Stimulated activated CD8-positive, alpha-beta memory T cell treated with anti-CD3 and anti-CD28 coated beads, Interleukin-4, amount 100 ng/mL, for 4 hours (primary cell): ENCODE data around the gene NKAPL.

ENCODE experiments used
- DNase-seq, 2 donors: peaks; one replicate each; pipeline ENCODE4 v3.0.0-alpha.2; 2020; ENCODE audit warnings: low read depth in 2 of 2, low spot score in 1 of 2

Gene NKAPL

GRCh38 chr6:28245206-28245941 lies 13.7 kb upstream of the NKAPL start:
- DNase-seq, result no peak

- no peak for DNase-seq
Observed at GRCh38 chr6:28248916-28249315, 10.2 kb upstream of the NKAPL start.

GRCh38 chr6:28250747-28251146 lies 8.3 kb upstream of the NKAPL start:
- no peak for DNase-seq

GRCh38 chr6:28251661-28252008 lies 7.5 kb upstream of the NKAPL start:
- no peak for DNase-seq

GRCh38 chr6:28252009-28252975 lies 6.8 kb upstream of the NKAPL start, which contains the start of gene ZKSCAN4:
Gene ZKSCAN4, minus strand, starts transcription at chr6:28252269. Its CDS starts 289 bp downstream, at chr6:28251980.
- DNase-seq, result peak; percentile 57 to 62

GRCh38 chr6:28254121-28254519 lies 5.0 kb upstream of the NKAPL start:
- no peak for DNase-seq

GRCh38 chr6:28257042-28257441 lies 2.1 kb upstream of the NKAPL start:
- DNase-seq, result no peak

- no peak for DNase-seq
Observed at GRCh38 chr6:28263922-28264321, 4.8 kb downstream of the NKAPL start.

GRCh38 chr6:28264834-28265401 lies 5.8 kb downstream of the NKAPL start:
- DNase-seq, result no peak

GRCh38 chr6:28266563-28266961 lies 7.5 kb downstream of the NKAPL start:
- DNase-seq, result no peak

- peak; percentile 67 to 84 for DNase-seq
Observed at GRCh38 chr6:28266962-28267694, 8.0 kb downstream of the NKAPL start, which contains the start of gene ZSCAN26. Gene ZSCAN26, plus strand, starts transcription at chr6:28267143. Its CDS starts 4,777 bp downstream, at chr6:28271920.

- DNase-seq, result no peak
Observed at GRCh38 chr6:28267695-28268059, 8.6 kb downstream of the NKAPL start.

- DNase-seq, result no peak
Observed at GRCh38 chr6:28269492-28269891, 10.4 kb downstream of the NKAPL start.

- no peak for DNase-seq
Observed at GRCh38 chr6:28274888-28275287, 15.8 kb downstream of the NKAPL start.

- DNase-seq, result no peak
Observed at GRCh38 chr6:28277746-28278145, 18.6 kb downstream of the NKAPL start.

GRCh38 chr6:28280595-28281287 lies 21.6 kb downstream of the NKAPL start:
- no peak for DNase-seq

- DNase-seq, result no peak
Observed at GRCh38 chr6:28281288-28282064, 22.4 kb downstream of the NKAPL start, which contains the start of gene PGBD1. Gene PGBD1, plus strand, starts transcription at chr6:28281572. Its CDS starts 2,242 bp downstream, at chr6:28283814.

- DNase-seq, result no peak
Observed at GRCh38 chr6:28282926-28283325, 23.8 kb downstream of the NKAPL start.

GRCh38 chr6:28291573-28291972 lies 32.5 kb downstream of the NKAPL start:
- DNase-seq, result no peak

- no peak for DNase-seq
Observed at GRCh38 chr6:28295326-28295725, 36.2 kb downstream of the NKAPL start.
